Kidney capillary endothelial cell (primary cell): ENCODE measurements around the gene SV2B.
"Not testable (repeated sequence)": the region's sequence is repeated elsewhere in the genome, so short reads cannot be mapped to it uniquely, and the experiment has no call there.

ENCODE experiments used
- DNase-seq: peaks from one replicate; pipeline ENCODE4 v3.0.0-alpha.2; 2018; ENCODE audit warnings: low spot score

SV2B gene

DNA sequence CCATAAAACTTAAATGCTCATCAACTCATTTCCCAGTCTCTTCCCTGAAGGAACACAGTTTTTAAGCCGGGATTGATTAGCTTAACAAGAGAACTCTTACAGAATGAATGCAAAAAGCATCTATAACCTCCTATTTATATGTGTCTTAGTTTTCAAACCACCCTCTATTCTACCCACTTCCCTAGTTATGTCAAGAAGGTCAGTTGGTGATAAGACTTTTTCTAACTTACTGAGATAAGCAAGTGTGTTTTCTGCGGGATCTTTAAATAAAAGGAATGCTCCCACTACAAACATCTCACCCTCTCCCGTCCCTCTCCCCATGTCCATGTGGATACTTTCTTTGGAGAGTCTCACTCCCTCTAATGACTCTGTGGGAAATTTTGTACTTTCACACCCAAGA, 218.5 kb downstream of the SV2B start:
- no peak for DNase-seq

DNA sequence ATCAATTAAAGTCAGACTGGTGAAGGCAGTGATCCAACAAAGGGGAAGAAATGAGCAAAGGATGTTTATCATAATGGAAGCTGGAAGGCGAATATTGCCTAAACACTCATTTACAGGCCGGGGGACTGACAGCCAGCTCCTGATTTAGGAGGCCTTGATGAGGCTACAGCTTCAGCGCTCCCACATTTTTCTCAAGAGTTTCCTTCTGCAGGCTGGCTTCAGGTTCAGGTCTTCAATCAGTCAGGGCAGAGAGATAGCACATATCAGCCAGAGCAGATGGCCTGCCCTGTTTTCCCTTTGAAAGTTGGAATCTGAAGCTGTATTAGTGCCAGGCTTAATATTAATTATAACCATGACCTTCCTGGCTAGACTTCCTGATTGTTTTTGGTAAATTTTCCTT, 218.9 kb downstream of the SV2B start:
- no peak for DNase-seq

GRCh38 chr15:91319371-91320059, 219.5 kb downstream of the SV2B start:
- no peak for DNase-seq

- DNase-seq = no peak
Measured at GRCh38 chr15:91320101-91320500, 220.0 kb downstream of the SV2B start.

GRCh38 chr15:91329914-91330313, 229.9 kb downstream of the SV2B start:
- no peak for DNase-seq

GRCh38 chr15:91331581-91331980, 231.5 kb downstream of the SV2B start:
- no peak for DNase-seq

DNA sequence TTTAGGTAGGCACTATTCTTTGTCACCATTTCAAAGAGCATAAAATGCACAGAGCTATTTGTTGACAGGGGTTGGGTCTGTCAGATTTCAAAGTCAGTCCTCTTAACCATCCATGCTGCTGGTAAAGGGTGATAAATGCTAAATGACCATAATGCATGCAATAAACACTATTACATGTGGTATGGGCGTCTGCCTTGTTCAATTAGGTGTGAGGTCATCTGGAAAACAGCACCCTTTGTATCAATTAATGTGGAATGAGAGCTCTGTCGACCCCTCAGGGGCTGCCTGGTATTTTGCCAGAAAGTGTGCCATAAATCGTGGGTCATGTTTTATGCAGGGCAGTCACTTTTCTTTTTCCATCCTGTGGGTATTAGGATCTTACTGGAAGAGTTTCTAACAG, 235.6 kb downstream of the SV2B start:
- no peak for DNase-seq

DNA sequence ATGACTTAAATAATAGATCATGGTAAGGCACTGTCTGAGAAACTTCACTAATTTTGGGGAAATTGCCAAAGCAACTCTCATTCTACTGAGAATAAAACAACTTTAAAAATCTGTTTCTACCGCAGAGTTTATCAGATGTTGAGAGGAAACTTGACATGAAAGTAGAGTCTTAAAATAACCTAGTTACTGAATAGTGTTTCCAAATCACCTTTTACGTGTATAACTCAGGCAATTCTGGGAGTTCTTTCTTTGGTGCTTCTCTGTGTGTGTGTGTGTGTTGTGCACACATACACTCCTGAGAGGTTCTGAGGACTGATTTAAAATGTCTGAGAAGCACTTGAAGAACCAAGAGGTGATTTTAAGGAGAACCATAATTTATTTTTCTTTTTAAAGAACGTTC, 236.6 kb downstream of the SV2B start:
- no peak for DNase-seq

DNA sequence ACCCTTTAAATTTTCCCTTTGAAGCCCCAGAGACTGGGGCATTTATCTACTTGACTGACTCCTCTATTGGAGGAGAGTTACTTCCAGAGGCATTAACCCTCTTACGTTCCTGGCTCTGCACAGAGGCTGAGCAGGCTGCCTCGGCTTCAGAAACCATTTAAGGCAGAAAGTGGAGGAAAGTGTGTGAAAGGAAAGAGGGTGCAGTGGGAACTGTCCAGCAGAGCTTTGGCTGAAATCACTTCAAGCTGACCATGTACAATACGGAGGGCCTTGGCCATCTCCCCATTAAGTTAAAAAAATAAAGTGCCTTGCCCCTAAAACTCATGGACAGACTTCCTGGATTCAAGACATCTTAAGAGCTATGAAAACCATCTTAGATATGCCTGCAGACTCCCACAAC, 238.7 kb downstream of the SV2B start:
- no peak for DNase-seq

DNA sequence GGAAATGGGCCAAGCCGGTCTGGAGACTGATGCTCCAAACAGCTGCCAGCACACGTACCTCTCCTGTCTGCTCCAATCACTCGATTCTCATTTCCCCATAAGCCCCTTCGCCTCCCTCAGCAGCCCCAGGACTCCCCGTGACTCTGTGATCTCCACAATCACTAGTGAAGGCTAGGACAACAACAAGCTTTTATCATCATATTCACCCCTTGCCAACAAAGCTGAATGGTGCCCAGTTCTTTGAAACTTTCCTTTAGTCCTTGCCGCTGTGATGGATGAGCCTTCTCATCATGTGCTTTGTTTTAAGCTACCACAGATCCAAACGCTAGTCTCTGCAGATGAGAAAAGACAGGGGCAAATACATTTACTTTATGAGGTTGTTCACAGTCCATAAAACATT, 242.0 kb downstream of the SV2B start:
- no peak for DNase-seq

DNA sequence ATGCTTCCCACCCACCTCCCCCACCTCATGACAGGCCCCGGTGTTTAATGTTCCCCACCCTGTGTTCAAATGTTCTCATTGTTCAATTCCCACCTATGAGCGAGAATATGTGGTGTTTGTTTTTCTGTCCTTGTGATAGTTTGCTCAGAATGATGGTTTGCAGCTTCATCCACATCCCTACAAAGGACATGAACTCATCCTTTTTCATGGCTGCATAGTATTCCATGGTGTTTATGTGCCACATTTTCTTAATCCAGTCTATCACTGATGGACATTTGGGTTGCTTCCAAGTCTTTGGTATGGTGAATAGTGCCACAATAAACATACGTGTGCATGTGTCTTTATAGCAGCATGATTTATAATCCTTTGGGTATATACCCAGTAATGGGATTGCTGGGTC, 244.9 kb downstream of the SV2B start:
- not testable (repeated sequence) for DNase-seq

- DNase-seq = no peak
Measured at GRCh38 chr15:91345736-91346135, 245.7 kb downstream of the SV2B start.

DNA sequence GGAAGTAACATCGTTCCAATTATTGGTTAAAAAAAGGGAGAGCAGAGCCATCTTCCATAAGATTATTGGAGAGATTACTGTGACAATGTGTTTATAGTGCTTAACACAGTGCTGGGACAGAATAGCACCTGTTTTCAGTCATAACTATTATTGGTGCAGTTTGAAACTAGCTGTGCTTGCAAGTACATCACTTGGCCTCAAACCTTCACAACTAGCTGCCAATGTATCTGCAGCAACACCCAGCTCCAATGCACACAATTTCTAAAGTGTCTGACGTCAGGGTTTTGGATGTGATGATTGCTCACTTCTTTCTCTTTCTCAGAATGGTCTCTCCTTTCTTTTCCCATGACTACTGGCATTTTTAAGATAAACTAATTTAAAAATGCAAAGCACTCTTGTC, 246.2 kb downstream of the SV2B start:
- DNase-seq = no peak

- no peak for DNase-seq
Measured at GRCh38 chr15:91348752-91349500, 248.9 kb downstream of the SV2B start.
